MCF 10A (cell line): Measurements from ENCODE around the gene TEAD1. TPM values are rescaled to one million over a fixed set of nuclear protein-coding genes. Genes with fewer than 3 reads are reported as not detected.

ENCODE experiments used
- BruUV-seq: library from RNA; stranded (reverse); fragments of 400-500 nt; replicated peaks from 2 replicates; lab custom pipeline; 2021; lab: Mats Ljungman, UMichigan
- CTCF ChIA-PET: fragments of 300-600 bp; sonication (Branson Sonifier 250); formaldehyde crosslinking; extraction: SDS; loops from one replicate; lab custom pipeline; 2021; ENCODE audit warnings: antibody characterized with exemption, inconsistent platforms; lab: Yijun Ruan, JAX
- POLR2A ChIA-PET: fragments of 300-600, 350-650 bp; sonication (Branson Sonifier 250); formaldehyde crosslinking; extraction: SDS; loops from one replicate; lab custom pipeline; 2020; ENCODE audit warnings: antibody characterized with exemption, inconsistent platforms; lab: Yijun Ruan, JAX
- DNase-seq: peaks from one replicate; pipeline ENCODE4 v3.0.0-alpha.2; 2018; ENCODE audit not compliant: unreplicated experiment
- H3K27ac Mint-ChIP-seq: one replicate; pipeline ENCODE4 v1.8.0; 2022; ENCODE audit warnings: mild to moderate bottlenecking, low read depth, mixed read lengths; ENCODE audit not compliant: unreplicated experiment
- H3K27me3 Mint-ChIP-seq: one replicate; pipeline ENCODE4 v1.8.0; 2022; ENCODE audit warnings: mixed read lengths; ENCODE audit not compliant: insufficient read depth, unreplicated experiment
- H3K36me3 Mint-ChIP-seq: one replicate; pipeline ENCODE4 v1.8.0; 2022; ENCODE audit warnings: mild to moderate bottlenecking, moderate library complexity, mixed read lengths; ENCODE audit not compliant: insufficient read depth, unreplicated experiment
- H3K4me1 Mint-ChIP-seq: one replicate; pipeline ENCODE4 v1.8.0; 2022; ENCODE audit warnings: mixed read lengths; ENCODE audit not compliant: insufficient read depth, unreplicated experiment
- H3K4me3 Mint-ChIP-seq: one replicate; pipeline ENCODE4 v1.8.0; 2022; ENCODE audit warnings: mild to moderate bottlenecking, moderate library complexity, mixed read lengths; ENCODE audit not compliant: unreplicated experiment
- H3K9me3 Mint-ChIP-seq: one replicate; pipeline ENCODE4 v1.8.0; 2022; ENCODE audit warnings: mixed read lengths; ENCODE audit not compliant: unreplicated experiment
- intact Hi-C: fragments of 100-400 bp; cut with micrococcal nuclease; formaldehyde crosslinking; loops from 2 replicates; pipeline ENCODE4 v1.14.1; 2022
- total RNA-seq: library from RNA; stranded (reverse); gene quantifications from 2 replicates; pipeline ENCODE4 v1.2.3, GENCODE V29; 2022
- TF ChIP-seq, protein P1 (sequence below): fragments of 200-600 bp; IDR thresholded peaks from one replicate; pipeline ENCODE4 v1.8.0; 2022; ENCODE audit warnings: antibody characterized with exemption, mild to moderate bottlenecking; ENCODE audit not compliant: unreplicated experiment

TEAD1 gene
- total RNA-seq, 1 experiment from 2014 or later, result 123 TPM

DNA sequence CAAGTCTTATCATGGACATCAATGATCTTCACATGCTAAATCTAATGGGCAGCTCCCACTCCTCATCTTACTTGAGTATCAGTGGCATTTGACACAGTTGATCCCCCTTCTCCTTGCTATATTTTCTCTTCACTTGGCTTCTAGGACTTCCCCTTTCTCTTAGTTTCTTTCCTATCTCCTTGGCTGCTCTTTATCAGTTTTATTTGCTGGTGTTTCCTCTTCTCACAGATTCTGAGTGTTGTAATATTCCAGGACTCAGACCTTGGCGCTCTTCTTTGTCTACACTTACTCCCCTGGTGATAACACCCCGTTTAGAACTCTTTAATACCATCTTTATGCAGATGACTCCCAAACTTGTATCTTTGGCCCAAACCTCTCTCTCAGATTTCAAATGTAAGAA is 301.0 kb downstream of the TEAD1 start:
- H3K27me3 Mint-ChIP-seq, result no peaks in the 10 kb centered on the region
- intact Hi-C loops, result no loop called here
- no peaks in the 10 kb centered on the region for H3K9me3 Mint-ChIP-seq
- no peak overlapping the region for H3K4me3 Mint-ChIP-seq
- H3K27ac Mint-ChIP-seq, result no peak overlapping the region
- no peaks in the 10 kb centered on the region for H3K36me3 Mint-ChIP-seq
- no peaks in the 10 kb centered on the region for H3K4me1 Mint-ChIP-seq
- ChIA-PET CTCF (interaction anchor here (0.6 to 6.4 kb wide), 3 partner anchors 11 to 233 kb away, joined by 3 to 56 read pairs (median 3); no protein-coding TSS in a partner anchor), POLR2A (no interaction called here)
- TF ChIP-seq, protein P1, sequence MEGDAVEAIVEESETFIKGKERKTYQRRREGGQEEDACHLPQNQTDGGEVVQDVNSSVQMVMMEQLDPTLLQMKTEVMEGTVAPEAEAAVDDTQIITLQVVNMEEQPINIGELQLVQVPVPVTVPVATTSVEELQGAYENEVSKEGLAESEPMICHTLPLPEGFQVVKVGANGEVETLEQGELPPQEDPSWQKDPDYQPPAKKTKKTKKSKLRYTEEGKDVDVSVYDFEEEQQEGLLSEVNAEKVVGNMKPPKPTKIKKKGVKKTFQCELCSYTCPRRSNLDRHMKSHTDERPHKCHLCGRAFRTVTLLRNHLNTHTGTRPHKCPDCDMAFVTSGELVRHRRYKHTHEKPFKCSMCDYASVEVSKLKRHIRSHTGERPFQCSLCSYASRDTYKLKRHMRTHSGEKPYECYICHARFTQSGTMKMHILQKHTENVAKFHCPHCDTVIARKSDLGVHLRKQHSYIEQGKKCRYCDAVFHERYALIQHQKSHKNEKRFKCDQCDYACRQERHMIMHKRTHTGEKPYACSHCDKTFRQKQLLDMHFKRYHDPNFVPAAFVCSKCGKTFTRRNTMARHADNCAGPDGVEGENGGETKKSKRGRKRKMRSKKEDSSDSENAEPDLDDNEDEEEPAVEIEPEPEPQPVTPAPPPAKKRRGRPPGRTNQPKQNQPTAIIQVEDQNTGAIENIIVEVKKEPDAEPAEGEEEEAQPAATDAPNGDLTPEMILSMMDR, result no peak
- DNase-seq, result no peak
- no TSS peak for BruUV-seq

DNA sequence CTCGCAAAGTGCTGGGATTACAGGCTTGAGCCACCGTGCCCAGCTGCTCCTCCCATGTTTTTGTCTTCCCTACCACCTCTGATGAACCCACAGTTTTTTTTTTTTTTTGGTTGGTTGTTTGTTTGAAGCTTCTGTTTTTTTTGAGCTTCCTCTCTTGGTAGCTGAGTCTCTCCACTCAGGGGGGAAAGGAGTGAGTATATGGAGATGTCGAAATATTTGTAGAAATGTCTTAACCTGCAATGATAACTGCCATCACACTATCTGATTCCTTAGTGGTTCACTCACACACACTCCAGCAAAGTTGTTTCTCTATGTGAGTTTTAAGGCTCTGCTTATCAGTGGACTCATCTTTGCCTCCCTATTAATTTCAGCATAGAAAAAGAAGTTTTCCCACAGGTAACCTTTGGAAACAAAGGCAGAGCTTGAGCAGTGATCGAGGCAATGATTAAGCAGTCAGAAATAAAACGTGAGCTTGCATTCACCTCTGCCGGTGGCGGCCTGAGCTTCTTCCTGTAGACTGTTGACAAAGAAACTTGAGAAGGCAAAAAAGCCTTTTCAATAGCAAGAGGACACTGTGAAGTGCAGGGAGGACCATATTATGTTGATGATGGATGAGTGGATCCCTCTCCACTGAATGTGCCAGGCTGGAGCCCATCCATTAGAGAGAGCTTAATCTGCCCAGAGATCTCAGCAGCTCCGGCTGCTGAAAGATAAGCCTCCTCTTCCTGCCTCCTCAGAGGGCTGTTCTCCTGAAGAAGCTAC is 305.9 kb downstream of the TEAD1 start:
- Mint-ChIP-seq H3K27me3 (no peaks in the 10 kb centered on the region), H3K27ac (no peak overlapping the region), H3K36me3 (no peaks in the 10 kb centered on the region), H3K4me3 (no peak overlapping the region), H3K9me3 (no peaks in the 10 kb centered on the region), H3K4me1 (no peaks in the 10 kb centered on the region)
- no peak for DNase-seq
- TF ChIP-seq, protein P1, result no peak
- POLR2A ChIA-PET, result interaction anchor here (0.6 to 1.3 kb wide), 3 partner anchors 24 to 180 kb away, joined by 3 to 5 read pairs (median 5); no protein-coding TSS in a partner anchor
- CTCF ChIA-PET, result interaction anchor here (0.6 to 2.3 kb wide), 6 partner anchors 12 to 649 kb away, joined by 3 to 14 read pairs (median 4); no protein-coding TSS in a partner anchor
- BruUV-seq, result no TSS peak
- intact Hi-C loops, result no loop called here

DNA sequence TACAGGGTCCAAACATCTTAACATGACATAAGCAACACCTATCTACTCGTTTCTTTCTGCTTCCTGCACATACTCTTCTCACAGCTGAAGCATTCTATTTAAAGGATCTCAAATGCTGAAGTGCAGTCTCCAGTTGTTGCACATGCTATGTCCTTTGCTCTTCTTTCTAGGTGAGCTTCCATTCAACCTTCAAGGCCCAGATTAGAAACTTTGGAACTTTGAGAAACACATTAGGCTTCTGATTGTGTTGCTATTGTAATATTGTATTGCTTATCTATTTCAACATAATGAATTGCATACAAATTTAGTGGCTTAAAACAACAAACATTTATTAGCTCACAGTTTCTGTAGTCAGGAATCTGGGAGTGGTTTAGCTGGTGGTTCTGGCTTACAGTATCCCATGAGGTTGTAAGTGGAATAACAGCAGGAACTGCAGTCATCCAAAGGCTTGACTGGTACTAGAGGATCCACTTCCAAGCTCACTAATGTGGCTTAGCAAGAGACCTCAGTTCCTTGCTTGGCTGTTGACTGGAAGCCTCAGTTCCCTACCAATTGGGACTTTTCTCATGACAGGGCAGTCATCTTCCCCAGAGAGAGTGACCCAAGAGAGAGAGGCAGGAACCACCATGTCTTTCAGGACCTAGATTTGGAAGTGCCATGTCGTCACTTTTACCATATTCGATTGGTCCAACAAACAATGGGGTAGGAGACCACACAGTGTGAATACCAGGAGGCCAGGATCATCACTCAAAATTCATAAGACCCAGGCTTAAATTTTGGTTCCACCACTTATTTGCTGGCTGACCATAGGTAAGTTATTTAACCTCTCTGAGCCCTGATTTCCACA is 307.7 kb downstream of the TEAD1 start:
- TF ChIP-seq, protein P1, result no peak
- POLR2A ChIA-PET, result no interaction called here
- no peaks in the 10 kb centered on the region for H3K4me1 Mint-ChIP-seq

DNA sequence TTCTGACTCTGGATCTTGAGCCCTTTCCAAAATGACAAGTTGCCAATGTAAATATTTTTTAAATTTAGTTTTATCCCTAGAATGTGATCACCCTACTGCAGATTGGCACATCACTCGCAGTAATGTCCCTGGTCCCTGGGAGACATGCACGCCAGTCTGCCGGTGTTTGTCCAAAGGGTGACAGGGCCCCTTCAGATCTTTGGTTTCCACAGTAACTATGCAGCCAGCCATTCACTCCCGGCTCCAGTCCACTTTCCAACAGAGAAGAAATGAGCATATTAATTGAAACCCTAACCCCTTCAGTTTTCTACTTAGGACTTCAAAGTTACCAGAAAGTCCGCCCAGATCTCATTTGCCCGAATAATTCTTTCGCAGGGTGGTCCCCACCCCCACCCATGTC is 309.1 kb downstream of the TEAD1 start:
- no peaks in the 10 kb centered on the region for H3K9me3 Mint-ChIP-seq
- H3K4me1 Mint-ChIP-seq, result no peaks in the 10 kb centered on the region
- intact Hi-C loops, result no loop called here
- no peak overlapping the region for H3K4me3 Mint-ChIP-seq
- TF ChIP-seq, protein P1, result no peak
- H3K27me3 Mint-ChIP-seq, result no peaks in the 10 kb centered on the region
- H3K27ac Mint-ChIP-seq, result no peak overlapping the region
- no peak for DNase-seq
- no peaks in the 10 kb centered on the region for H3K36me3 Mint-ChIP-seq
- CTCF ChIA-PET, result interaction anchor here (0.6 to 0.7 kb wide), 2 partner anchors 154 to 479 kb away, joined by 3 read pairs; no protein-coding TSS in a partner anchor
- no TSS peak for BruUV-seq
- POLR2A ChIA-PET, result interaction anchor here (0.6 kb wide), 1 partner anchor 867 kb away, joined by 3 read pairs; no protein-coding TSS in a partner anchor

More for the DNA sequence above, 307.7 kb downstream of the TEAD1 start:
- Mint-ChIP-seq H3K27me3 (no peaks in the 10 kb centered on the region), H3K9me3 (no peaks in the 10 kb centered on the region), H3K4me3 (no peak overlapping the region), H3K27ac (no peak overlapping the region), H3K36me3 (no peaks in the 10 kb centered on the region)
- DNase-seq, result peak; percentile 27
- CTCF ChIA-PET, result interaction anchor here (0.7 to 2.3 kb wide), 5 partner anchors 16 to 169 kb away, joined by 3 to 14 read pairs (median 4); no protein-coding TSS in a partner anchor
- intact Hi-C loops, result no loop called here
- BruUV-seq, result no TSS peak
